Prostate gland (tissue), 2 donors: ENCODE data around the gene ZMIZ1.

ENCODE experiments used
- CTCF ChIP-seq, 4 experiments: fragments of 200-600 bp in 2 of 4; fragments of 450-650 bp in 2 of 4; sonication (generic) in 2 of 4; IDR thresholded peaks; 1 replicate in 3 of 4; 2 replicates in 1 of 4; pipeline ENCODE4 v1.5.1; 2016 to 2019; ENCODE audit warnings: antibody characterized with exemption in 4 of 4, mild to moderate bottlenecking in 2 of 4, moderate library complexity in 2 of 4
- POLR2A ChIP-seq: fragments of 450-650 bp; IDR thresholded peaks from one replicate; pipeline ENCODE4 v1.6.1; 2016; ENCODE audit warnings: antibody characterized with exemption, mild to moderate bottlenecking
- POLR2AphosphoS5 ChIP-seq: sonication (generic); formaldehyde crosslinking; IDR thresholded peaks from one replicate; pipeline ENCODE4 v1.6.1; 2017; ENCODE audit warnings: antibody characterized with exemption

- TF ChIP-seq POLR2AphosphoS5 = no peak
- no peak for TF ChIP-seq CTCF (IDR thresholded peaks at IDR 0.05)
- TF ChIP-seq POLR2A = no peak
These were observed 40.2 kb upstream of the ZMIZ1 start for GRCh38 chr10:79028451-79029010.
